PC-9 (cell line): ENCODE results near the gene ADORA1. TPM values are rescaled to one million over a fixed set of nuclear protein-coding genes. Genes with fewer than 3 reads are reported as not detected.

Source experiments
- BruUV-seq: library from RNA; stranded (reverse); fragments of 400-500 nt; replicated peaks from 2 replicates; lab custom pipeline; 2021; lab: Mats Ljungman, UMichigan
- CTCF ChIA-PET: fragments of 300-600 bp; sonication (Branson Sonifier 250); formaldehyde crosslinking; loops from one replicate; lab custom pipeline; 2022; ENCODE audit warnings: antibody characterized with exemption; lab: Charles Lee
- POLR2A ChIA-PET: fragments of 300-600 bp; sonication (Branson Sonifier 250); formaldehyde crosslinking; loops from one replicate; lab custom pipeline; 2022; ENCODE audit warnings: antibody characterized with exemption; ENCODE audit not compliant: unreplicated experiment; lab: Charles Lee
- DNase-seq, 2 experiments: peaks; one replicate each; pipeline versions ENCODE4 v3.0.0 to v3.0.0-alpha.2; 2015 to 2022; ENCODE audit warnings: mixed read lengths in 1 of 2
- H2AFZ ChIP-seq: fragments of 200-600 bp; sonication (generic); 2 replicates; pipeline ENCODE4 v1.8.1; 2017; ENCODE audit warnings: antibody characterized with exemption
- H3F3A ChIP-seq: fragments of 200-600 bp; sonication (generic); 2 replicates; pipeline ENCODE4 v1.8.1; 2017; ENCODE audit warnings: antibody characterized with exemption, mild to moderate bottlenecking, low read depth; ENCODE audit not compliant: insufficient read depth
- H3K27ac ChIP-seq: fragments of 200-600 bp; sonication (generic); 2 replicates; pipeline ENCODE4 v1.6.1; 2016; ENCODE audit warnings: mixed run types
- H3K27me3 ChIP-seq: fragments of 200-600 bp; sonication (generic); 2 replicates; pipeline ENCODE4 v1.6.1; 2016; ENCODE audit warnings: low read depth, mixed run types; ENCODE audit not compliant: insufficient read depth
- H3K36me3 ChIP-seq: fragments of 200-600 bp; sonication (generic); 2 replicates; pipeline ENCODE4 v1.6.1; 2016; ENCODE audit warnings: low read depth, mixed run types
- H3K4me1 ChIP-seq: fragments of 200-600 bp; sonication (generic); replicated peaks from 2 replicates; pipeline ENCODE4 v1.6.1; 2016; ENCODE audit warnings: mixed run types; ENCODE audit not compliant: insufficient read depth
- H3K4me2 ChIP-seq: fragments of 200-600 bp; sonication (generic); 2 replicates; pipeline ENCODE4 v1.6.1; 2017; ENCODE audit warnings: mixed run types
- H3K4me3 ChIP-seq: fragments of 200-600 bp; sonication (generic); 2 replicates; pipeline ENCODE4 v1.6.1; 2016; ENCODE audit warnings: mixed run types
- H3K79me2 ChIP-seq: fragments of 200-600 bp; sonication (generic); 2 replicates; pipeline ENCODE4 v1.6.1; 2017; ENCODE audit warnings: low read depth, mixed run types
- H3K9me2 ChIP-seq: fragments of 200-600 bp; sonication (generic); 2 replicates; pipeline ENCODE4 v1.8.1; 2017; ENCODE audit warnings: mild to moderate bottlenecking; ENCODE audit not compliant: insufficient read depth
- H3K9me3 ChIP-seq: fragments of 200-600 bp; sonication (generic); 2 replicates; pipeline ENCODE4 v1.8.1; 2016; ENCODE audit warnings: low read depth; ENCODE audit not compliant: insufficient read depth
- H4K20me1 ChIP-seq: fragments of 200-600 bp; sonication (generic); 2 replicates; pipeline ENCODE4 v1.8.1; 2017; ENCODE audit not compliant: insufficient read depth
- CTCF ChIP-seq: fragments of 200-600 bp; sonication (generic); conservative IDR thresholded peaks from 2 replicates; pipeline ENCODE4 v1.6.1; 2017; ENCODE audit warnings: mixed run types, antibody characterized with exemption, mild to moderate bottlenecking, moderate library complexity
- EZH2 ChIP-seq: fragments of 200-600 bp; sonication (generic); IDR thresholded peaks from 2 replicates; pipeline ENCODE4 v1.8.0; 2017; ENCODE audit warnings: antibody characterized with exemption, low read depth
- intact Hi-C: fragments of 100-400 bp; cut with micrococcal nuclease; formaldehyde crosslinking; loops from one replicate; pipeline ENCODE4 v1.10.0; 2022; ENCODE audit not compliant: unreplicated experiment
- total RNA-seq: library from RNA; stranded (reverse); gene quantifications from 2 replicates; pipeline ENCODE4 v1.2.3, GENCODE V29; 2021

ADORA1 gene
- total RNA-seq, 1 experiment from 2014 or later, result 8.3 TPM

GRCh38 chr1:203153051-203153988, 25.8 kb downstream of the ADORA1 start:
- Histone ChIP-seq H3K9me2 (no peaks in the 10 kb centered on the region), H3K27ac (peak overlapping the region; percentile 83), H3K9me3 (peaks cover 5% of the 10 kb centered on the region), H3K36me3 (peaks cover 10% of the 10 kb centered on the region; the same call in 1 of the 2 replicates), H3F3A (peaks cover 66% of the 10 kb centered on the region), H3K4me2 (peak overlapping the region; percentile 78), H3K4me1 (peaks cover 70% of the 10 kb centered on the region), H3K79me2 (peaks cover 13% of the 10 kb centered on the region), H4K20me1 (no peaks in the 10 kb centered on the region), H3K27me3 (no peaks in the 10 kb centered on the region), H3K4me3 (peak overlapping the region; percentile 36; the same call in 1 of the 2 replicates), H2AFZ (no peak overlapping the region)
- TSS peak; percentile 71 for BruUV-seq
- no peak for TF ChIP-seq CTCF
- TF ChIP-seq EZH2, result no peak
- intact Hi-C loops, result loop anchor here (2.0 kb wide), 1 partner anchor 19 kb away; no protein-coding TSS in a partner anchor
- DNase-seq, result peak in 1 of 2 experiments; percentile 72
- POLR2A ChIA-PET, result no interaction called here
- CTCF ChIA-PET, result interaction anchor here (1.2 to 1.5 kb wide), 3 partner anchors 19 to 35 kb away, joined by 3 to 17 read pairs (median 4); no protein-coding TSS in a partner anchor

GRCh38 chr1:203153989-203154821, 26.7 kb downstream of the ADORA1 start:
- POLR2A ChIA-PET, result interaction anchor here (0.5 kb wide), 1 partner anchor 1967 kb away, joined by 4 read pairs; no protein-coding TSS in a partner anchor
- H3K4me1 ChIP-seq, result peaks cover 70% of the 10 kb centered on the region
- BruUV-seq, result TSS peak; percentile 73

More at GRCh38 chr1:203153989-203154821, 26.7 kb downstream of the ADORA1 start:
- Histone ChIP-seq H3K27me3 (no peaks in the 10 kb centered on the region), H3K9me3 (peaks cover 8% of the 10 kb centered on the region), H3K79me2 (peaks cover 13% of the 10 kb centered on the region), H2AFZ (no peak overlapping the region), H3F3A (peaks cover 65% of the 10 kb centered on the region), H3K9me2 (no peaks in the 10 kb centered on the region), H3K36me3 (peaks cover 18% of the 10 kb centered on the region), H3K4me3 (peak overlapping the region; percentile 36; the same call in 1 of the 2 replicates), H3K27ac (peak overlapping the region; percentile 83), H4K20me1 (no peaks in the 10 kb centered on the region), H3K4me2 (peak overlapping the region; percentile 78)
- CTCF ChIA-PET, result interaction anchor here (0.6 to 1.5 kb wide), 3 partner anchors 28 to 288 kb away, joined by 3 to 17 read pairs (median 4); no protein-coding TSS in a partner anchor
- intact Hi-C loops, result loop anchor here (1.0 to 2.0 kb wide), 2 partner anchors 19 to 26 kb away; no protein-coding TSS in a partner anchor
- DNase-seq, result peak; percentile 71 to 90
- TF ChIP-seq CTCF (no peak), EZH2 (no peak)
